ENCODE measurements around the gene PPP2R1B.

PPP2R1B gene

GRCh38 chr11:111684251-111684650 is 81.9 kb downstream of the PPP2R1B start:
- DNase-seq: no peak

GRCh38 chr11:111683806-111684205 is 82.4 kb downstream of the PPP2R1B start:
- no peak for DNase-seq

DNA sequence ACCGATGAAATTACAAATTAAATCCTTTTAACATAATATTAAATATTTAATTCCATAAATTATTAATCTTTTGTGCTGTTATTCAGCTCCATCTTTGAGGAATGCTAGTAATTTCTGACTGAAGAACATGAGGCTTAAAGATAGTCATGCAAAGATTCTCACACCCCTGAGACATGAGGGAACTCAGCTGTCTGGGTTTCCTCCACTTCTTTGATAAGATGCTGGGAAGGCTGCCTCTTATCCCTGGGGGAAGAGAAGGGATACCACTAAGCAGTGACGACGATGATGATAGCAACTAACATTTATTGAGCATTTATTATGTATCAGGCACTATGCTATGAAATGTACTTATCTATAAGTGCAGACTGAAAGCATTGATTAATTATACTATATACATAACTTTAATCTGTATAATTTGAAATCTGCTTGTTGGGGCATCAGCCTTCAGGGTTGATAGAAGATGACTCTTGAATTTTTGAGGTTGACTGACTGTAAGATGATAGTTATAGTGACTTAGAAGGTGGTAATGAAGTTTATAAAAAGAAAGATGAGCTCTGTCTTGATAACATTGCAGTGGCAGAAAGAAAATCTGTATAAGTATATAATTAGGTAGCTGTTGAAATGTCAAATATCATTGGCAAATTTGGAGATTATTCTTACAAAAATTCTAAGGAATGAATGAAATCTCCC is 85.6 kb downstream of the PPP2R1B start:
- no peak for DNase-seq
